H9 (cell line): ENCODE measurements around the gene PHAF1. TPM values are rescaled to one million over a fixed set of nuclear protein-coding genes. Genes with fewer than 3 reads are reported as not detected.

ENCODE experiments used
- DNase-seq: peaks from one replicate; pipeline ENCODE4 v3.0.0-alpha.2; 2017
- H2AFZ ChIP-seq: one replicate; pipeline ENCODE4 v1.6.1; 2013; ENCODE audit warnings: mild to moderate bottlenecking, low read length, control low read depth, moderate library complexity
- H2AK5ac ChIP-seq: 2 replicates; pipeline ENCODE4 v1.6.1; 2013; ENCODE audit warnings: low read length, control low read depth, mixed read lengths; ENCODE audit not compliant: insufficient read length
- H2BK120ac ChIP-seq: one replicate; pipeline ENCODE4 v1.6.1; 2013; ENCODE audit warnings: low read depth, mild to moderate bottlenecking, low read length, control low read depth, inconsistent platforms; ENCODE audit not compliant: poor library complexity, severe bottlenecking
- H2BK12ac ChIP-seq: 2 replicates; pipeline ENCODE4 v1.6.1; 2013; ENCODE audit warnings: low read length, control low read depth, mixed read lengths, low read depth; ENCODE audit not compliant: insufficient read length
- H2BK15ac ChIP-seq: 2 replicates; pipeline ENCODE4 v1.6.1; 2013; ENCODE audit warnings: low read depth, low read length, control low read depth
- H2BK20ac ChIP-seq: one replicate; pipeline ENCODE4 v1.6.1; 2013; ENCODE audit warnings: low read depth, mild to moderate bottlenecking, low read length, control low read depth, inconsistent platforms; ENCODE audit not compliant: poor library complexity, severe bottlenecking
- H2BK5ac ChIP-seq: 2 replicates; pipeline ENCODE4 v1.6.1; 2013; ENCODE audit warnings: low read length, control low read depth, mixed read lengths; ENCODE audit not compliant: insufficient read length
- H3K14ac ChIP-seq: 2 replicates; pipeline ENCODE4 v1.6.1; 2013; ENCODE audit warnings: low read length, control low read depth; ENCODE audit not compliant: insufficient read depth
- H3K18ac ChIP-seq: 2 replicates; pipeline ENCODE4 v1.6.1; 2013; ENCODE audit warnings: low read depth, mild to moderate bottlenecking, mixed read lengths, low read length, control low read depth; ENCODE audit not compliant: insufficient read length
- H3K23ac ChIP-seq: 2 replicates; pipeline ENCODE4 v1.6.1; 2013; ENCODE audit warnings: low read length, control low read depth, mixed read lengths, low read depth; ENCODE audit not compliant: insufficient read length
- H3K23me2 ChIP-seq: 2 replicates; pipeline ENCODE4 v1.6.1; 2013; ENCODE audit warnings: low read depth, mild to moderate bottlenecking, mixed read lengths, low read length, control low read depth; ENCODE audit not compliant: insufficient read length, poor library complexity, severe bottlenecking
- H3K27ac ChIP-seq: 2 replicates; pipeline ENCODE4 v1.5.1; 2013; ENCODE audit warnings: low read length, control low read depth, mixed read lengths, low read depth; ENCODE audit not compliant: insufficient read length
- H3K27me3 ChIP-seq: 2 replicates; pipeline ENCODE4 v1.6.1; 2013; ENCODE audit warnings: low read length, control low read depth, inconsistent platforms; ENCODE audit not compliant: insufficient read depth
- H3K4ac ChIP-seq: 2 replicates; pipeline ENCODE4 v1.6.1; 2013; ENCODE audit warnings: low read depth, mild to moderate bottlenecking, control low read depth, inconsistent platforms, low read length, moderate library complexity
- H3K4me1 ChIP-seq: 2 replicates; pipeline ENCODE4 v1.6.1; 2013; ENCODE audit warnings: low read length, control low read depth, inconsistent platforms; ENCODE audit not compliant: insufficient read depth
- H3K4me2 ChIP-seq: 2 replicates; pipeline ENCODE4 v1.6.1; 2013; ENCODE audit warnings: low read length, control low read depth, mixed read lengths; ENCODE audit not compliant: insufficient read length, insufficient read depth
- H3K56ac ChIP-seq: 2 replicates; pipeline ENCODE4 v1.6.1; 2013; ENCODE audit warnings: low read depth, mild to moderate bottlenecking, mixed read lengths, low read length, control low read depth; ENCODE audit not compliant: insufficient read length
- H3K79me1 ChIP-seq: 2 replicates; pipeline ENCODE4 v1.6.1; 2013; ENCODE audit warnings: low read depth, mild to moderate bottlenecking, moderate library complexity, low read length, control low read depth, inconsistent platforms; ENCODE audit not compliant: insufficient read depth, poor library complexity, severe bottlenecking
- H3K79me2 ChIP-seq: 2 replicates; pipeline ENCODE4 v1.6.1; 2013; ENCODE audit warnings: low read length, control low read depth, inconsistent platforms; ENCODE audit not compliant: insufficient read depth
- H3K9ac ChIP-seq: 2 replicates; pipeline ENCODE4 v1.6.1; 2013; ENCODE audit warnings: low read length, control low read depth, mixed read lengths; ENCODE audit not compliant: insufficient read length; ENCODE audit errors: extremely low read depth
- H3K9me3 ChIP-seq: one replicate; pipeline ENCODE4 v1.6.1; 2013; ENCODE audit warnings: low read depth, low read length, inconsistent platforms; ENCODE audit not compliant: control insufficient read depth
- H3T11ph ChIP-seq: one replicate; pipeline ENCODE4 v1.6.1; 2013; ENCODE audit warnings: mild to moderate bottlenecking, low read length, control low read depth, inconsistent platforms
- H4K20me1 ChIP-seq: one replicate; pipeline ENCODE4 v1.6.1; 2013; ENCODE audit not compliant: control insufficient read depth, insufficient read length, insufficient read depth
- H4K5ac ChIP-seq: 2 replicates; pipeline ENCODE4 v1.6.1; 2013; ENCODE audit warnings: low read depth, mild to moderate bottlenecking, mixed read lengths, low read length, control low read depth; ENCODE audit not compliant: insufficient read length
- H4K8ac ChIP-seq: replicated peaks from 2 replicates; pipeline ENCODE4 v1.6.1; 2013; ENCODE audit warnings: low read length, control low read depth, mixed read lengths, low read depth; ENCODE audit not compliant: insufficient read length
- H4K91ac ChIP-seq: 2 replicates; pipeline ENCODE4 v1.6.1; 2013; ENCODE audit warnings: low read depth, mild to moderate bottlenecking, moderate library complexity, mixed read lengths, low read length, control low read depth; ENCODE audit not compliant: insufficient read length
- H3K27ac Mint-ChIP-seq, 3 experiments: 2 replicates in 2 of 3; 3 replicates in 1 of 3; pipeline ENCODE4 v1.8.0; 2020 to 2021; ENCODE audit warnings: mixed read lengths in 3 of 3, mild to moderate bottlenecking in 1 of 3, moderate library complexity in 1 of 3
- H3K27me3 Mint-ChIP-seq: 2 replicates; pipeline ENCODE4 v1.8.0; 2021; ENCODE audit warnings: low read depth, mild to moderate bottlenecking, moderate library complexity, mixed read lengths
- H3K36me3 Mint-ChIP-seq, 3 experiments: 2 replicates in 2 of 3; 3 replicates in 1 of 3; pipeline ENCODE4 v1.8.0; 2020 to 2021; ENCODE audit warnings: low read depth in 3 of 3, mixed read lengths in 3 of 3; ENCODE audit not compliant: insufficient read depth in 1 of 3
- H3K4me1 Mint-ChIP-seq, 2 experiments: 2 replicates each; pipeline ENCODE4 v1.8.0; 2020; ENCODE audit warnings: mixed read lengths in 2 of 2
- H3K4me3 Mint-ChIP-seq, 2 experiments: 2 replicates in 1 of 2; 3 replicates in 1 of 2; pipeline ENCODE4 v1.8.0; 2020 to 2021; ENCODE audit warnings: mild to moderate bottlenecking in 2 of 2, mixed read lengths in 2 of 2, moderate library complexity in 1 of 2
- H3K9me3 Mint-ChIP-seq, 2 experiments: 2 replicates in 1 of 2; 3 replicates in 1 of 2; pipeline ENCODE4 v1.8.0; 2020; ENCODE audit warnings: mild to moderate bottlenecking in 2 of 2, mixed read lengths in 2 of 2, moderate library complexity in 1 of 2
- CTCF ChIP-seq: fragments of 200-600 bp; sonication (generic); conservative IDR thresholded peaks from 3 replicates; pipeline ENCODE4 v1.8.0; 2021; ENCODE audit warnings: antibody characterized with exemption, mild to moderate bottlenecking
- total RNA-seq: library from RNA; stranded (reverse); gene quantifications from 2 replicates; pipeline ENCODE4 v1.2.1, GENCODE V29; 2021

PHAF1 gene
- total RNA-seq, 1 experiment from 2014 or later: 18.8 TPM

DNA sequence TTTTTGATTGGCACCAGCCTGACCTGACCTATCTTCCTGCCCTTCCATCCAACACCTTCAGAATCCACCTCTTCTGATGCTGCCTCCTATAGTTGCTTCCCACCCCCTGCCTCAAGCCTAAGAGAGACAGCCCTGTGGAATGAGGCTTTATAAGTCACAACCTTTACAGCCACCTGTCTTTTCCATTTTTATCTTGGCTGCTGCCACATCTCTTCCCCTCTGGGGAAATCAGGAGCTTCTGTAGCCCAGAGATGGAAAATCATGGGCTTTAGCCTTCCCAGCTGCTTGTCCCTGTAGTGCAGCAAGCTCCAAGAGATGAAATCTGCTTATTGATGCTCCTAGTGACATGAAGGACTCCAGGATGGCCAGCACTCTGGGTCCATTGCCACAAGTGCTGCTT is 18.7 kb downstream of the PHAF1 start:
- H3K79me1 ChIP-seq: no peaks in the 10 kb centered on the region
- H3K27ac ChIP-seq: no peak overlapping the region
- H3K4ac ChIP-seq: no peak overlapping the region
- no peak overlapping the region for H2BK120ac ChIP-seq
- Mint-ChIP-seq H3K27ac (no peak overlapping the region; a peak in 1 of 7 replicates), H3K9me3 (no peaks in the 10 kb centered on the region), H3K27me3 (no peaks in the 10 kb centered on the region), H3K36me3 (peaks cover 9 to 44% (median 32%) of the 10 kb centered on the region in 3 experiments), H3K4me3 (no peak overlapping the region), H3K4me1 (no peaks in the 10 kb centered on the region)
- H2AFZ ChIP-seq: no peak overlapping the region
- H2BK12ac ChIP-seq: no peak overlapping the region
- H4K20me1 ChIP-seq: no peaks in the 10 kb centered on the region
- H3K4me1 ChIP-seq: no peaks in the 10 kb centered on the region
- H3K27me3 ChIP-seq: no peaks in the 10 kb centered on the region
- no peak overlapping the region for H2AK5ac ChIP-seq
- H3K56ac ChIP-seq: no peak overlapping the region
- no peaks in the 10 kb centered on the region for H3K9me3 ChIP-seq
- DNase-seq: no peak
- no peak overlapping the region for H2BK5ac ChIP-seq
- TF ChIP-seq CTCF: no peak
- no peak overlapping the region for H3T11ph ChIP-seq
- no peak overlapping the region for H3K9ac ChIP-seq
- H4K5ac ChIP-seq: no peak overlapping the region
- no peak overlapping the region for H2BK20ac ChIP-seq
- no peak overlapping the region for H4K91ac ChIP-seq
- no peak overlapping the region for H3K14ac ChIP-seq
- H4K8ac ChIP-seq: no peak overlapping the region
- no peaks in the 10 kb centered on the region for H3K23me2 ChIP-seq
- H2BK15ac ChIP-seq: no peak overlapping the region
- no peak overlapping the region for H3K23ac ChIP-seq
- no peak overlapping the region for H3K4me2 ChIP-seq
- no peak overlapping the region for H3K18ac ChIP-seq
- H3K79me2 ChIP-seq: no peaks in the 10 kb centered on the region
